ENCODE data around the gene PRKCH.

Gene PRKCH

GRCh38 chr14:61543946-61544345 lies 222.6 kb downstream of the PRKCH start:
- TF ChIP-seq CTCF (IDR thresholded peaks at IDR 0.05; ENCODE audit: borderline replicate concordance, insufficient read depth, low read depth, low read length) = no peak
- H3K4me3 ChIP-seq (ENCODE audit: low read depth, low read length) = no peak overlapping the region

- no peak overlapping the region for H3K4me3 ChIP-seq (ENCODE audit: low read depth, low read length)
- no peak for TF ChIP-seq CTCF (IDR thresholded peaks at IDR 0.05; ENCODE audit: borderline replicate concordance, insufficient read depth, low read depth, low read length)
These were observed 223.3 kb downstream of the PRKCH start for GRCh38 chr14:61544448-61545330.

GRCh38 chr14:61545726-61546455 lies 224.5 kb downstream of the PRKCH start:
- TF ChIP-seq CTCF (IDR thresholded peaks at IDR 0.05; ENCODE audit: borderline replicate concordance, insufficient read depth, low read depth, low read length) = no peak
- H3K4me3 ChIP-seq (ENCODE audit: low read depth, low read length) = no peak overlapping the region

GRCh38 chr14:61547186-61548069 lies 226.0 kb downstream of the PRKCH start:
- H3K4me3 ChIP-seq (ENCODE audit: low read depth, low read length) = no peak overlapping the region
- no peak for TF ChIP-seq CTCF (IDR thresholded peaks at IDR 0.05; ENCODE audit: borderline replicate concordance, insufficient read depth, low read depth, low read length)

GRCh38 chr14:61549425-61549824 lies 228.0 kb downstream of the PRKCH start:
- no peak for TF ChIP-seq CTCF (IDR thresholded peaks at IDR 0.05; ENCODE audit: borderline replicate concordance, insufficient read depth, low read depth, low read length)
- H3K4me3 ChIP-seq (ENCODE audit: low read depth, low read length) = no peak overlapping the region

GRCh38 chr14:61551384-61551783 lies 230.0 kb downstream of the PRKCH start:
- H3K4me3 ChIP-seq (ENCODE audit: low read depth, low read length) = no peak overlapping the region
- TF ChIP-seq CTCF (IDR thresholded peaks at IDR 0.05; ENCODE audit: borderline replicate concordance, insufficient read depth, low read depth, low read length) = no peak
